22Rv1 (cell line): ENCODE measurements around the gene ARHGEF40.

ENCODE experiments used
- ZFX ChIP-seq: fragments of 450-650 bp; IDR thresholded peaks from 2 replicates; pipeline ENCODE4 v1.6.1; 2017; ENCODE audit warnings: antibody characterized with exemption, borderline replicate concordance
- TF ChIP-seq, protein P1 (sequence below): fragments of 450-650 bp; IDR thresholded peaks from 2 replicates; pipeline ENCODE4 v1.5.1; 2017; ENCODE audit warnings: mild to moderate bottlenecking

DNA sequence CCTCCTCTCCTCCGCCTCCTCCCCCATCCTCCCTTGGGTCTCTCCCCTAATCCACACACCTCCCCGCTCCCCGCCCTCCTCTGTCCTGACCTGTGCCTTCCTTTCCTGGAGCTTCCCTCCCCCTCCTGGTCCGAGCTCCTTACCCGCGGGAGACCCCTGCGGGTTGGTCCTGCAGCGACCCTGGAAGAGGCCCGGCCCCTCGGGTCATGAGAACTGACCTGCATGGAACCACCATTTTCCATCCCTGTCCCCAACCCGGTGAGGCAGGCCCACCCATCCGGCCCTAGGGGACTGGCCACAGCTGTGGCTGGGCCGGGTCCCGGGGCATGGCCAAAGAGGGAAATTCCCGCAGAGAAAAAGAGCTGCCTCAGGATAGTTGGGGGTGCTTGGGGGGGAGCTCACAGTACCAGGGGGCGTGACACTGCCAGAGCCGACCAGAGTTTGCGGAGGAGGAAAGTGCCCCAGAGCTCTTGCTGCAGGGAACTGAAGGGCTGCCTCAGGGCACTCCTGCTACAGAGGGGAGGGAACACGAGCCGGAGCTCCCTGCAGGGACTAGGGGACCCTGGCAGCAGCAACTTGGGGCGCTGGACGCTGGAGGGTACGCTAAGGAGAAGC, 613 bp downstream of the ARHGEF40 start:
- TF ChIP-seq, protein P1, sequence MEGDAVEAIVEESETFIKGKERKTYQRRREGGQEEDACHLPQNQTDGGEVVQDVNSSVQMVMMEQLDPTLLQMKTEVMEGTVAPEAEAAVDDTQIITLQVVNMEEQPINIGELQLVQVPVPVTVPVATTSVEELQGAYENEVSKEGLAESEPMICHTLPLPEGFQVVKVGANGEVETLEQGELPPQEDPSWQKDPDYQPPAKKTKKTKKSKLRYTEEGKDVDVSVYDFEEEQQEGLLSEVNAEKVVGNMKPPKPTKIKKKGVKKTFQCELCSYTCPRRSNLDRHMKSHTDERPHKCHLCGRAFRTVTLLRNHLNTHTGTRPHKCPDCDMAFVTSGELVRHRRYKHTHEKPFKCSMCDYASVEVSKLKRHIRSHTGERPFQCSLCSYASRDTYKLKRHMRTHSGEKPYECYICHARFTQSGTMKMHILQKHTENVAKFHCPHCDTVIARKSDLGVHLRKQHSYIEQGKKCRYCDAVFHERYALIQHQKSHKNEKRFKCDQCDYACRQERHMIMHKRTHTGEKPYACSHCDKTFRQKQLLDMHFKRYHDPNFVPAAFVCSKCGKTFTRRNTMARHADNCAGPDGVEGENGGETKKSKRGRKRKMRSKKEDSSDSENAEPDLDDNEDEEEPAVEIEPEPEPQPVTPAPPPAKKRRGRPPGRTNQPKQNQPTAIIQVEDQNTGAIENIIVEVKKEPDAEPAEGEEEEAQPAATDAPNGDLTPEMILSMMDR: no peak
- no peak for TF ChIP-seq ZFX
